NOMO-1 treated with DMSO at 0.1 percent for 48 hours (cell line): ENCODE data around the gene NDST1.

Experiments used
- DNase-seq: peaks from one replicate; lab custom pipeline; 2025; ENCODE audit not compliant: unreplicated experiment; lab: John Stamatoyannopoulos, UW

The NDST1 gene

GRCh38 chr5:150601491-150602345 lies 93.8 kb downstream of the NDST1 start:
- DNase-seq: no peak

DNA sequence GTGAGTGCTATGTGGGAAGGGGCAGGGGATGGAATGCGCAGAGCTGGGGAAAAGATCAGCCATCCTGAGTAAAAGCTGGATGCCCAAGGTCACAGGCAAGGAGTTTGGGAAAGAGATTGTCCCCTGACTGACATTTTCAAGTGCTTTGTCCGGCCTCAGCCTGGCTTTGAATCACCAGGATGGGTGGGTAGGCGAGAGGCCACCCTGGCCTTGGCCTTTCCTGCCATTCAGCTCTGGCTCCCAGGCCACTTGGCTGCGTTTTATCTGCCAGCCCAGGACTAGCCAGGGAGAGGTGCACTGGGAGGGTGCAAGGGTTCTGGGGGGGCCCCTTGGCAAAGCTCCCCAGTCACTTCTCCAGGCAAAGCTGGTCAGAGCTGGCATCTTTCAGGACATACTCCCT lies 95.1 kb downstream of the NDST1 start:
- no peak for DNase-seq

DNA sequence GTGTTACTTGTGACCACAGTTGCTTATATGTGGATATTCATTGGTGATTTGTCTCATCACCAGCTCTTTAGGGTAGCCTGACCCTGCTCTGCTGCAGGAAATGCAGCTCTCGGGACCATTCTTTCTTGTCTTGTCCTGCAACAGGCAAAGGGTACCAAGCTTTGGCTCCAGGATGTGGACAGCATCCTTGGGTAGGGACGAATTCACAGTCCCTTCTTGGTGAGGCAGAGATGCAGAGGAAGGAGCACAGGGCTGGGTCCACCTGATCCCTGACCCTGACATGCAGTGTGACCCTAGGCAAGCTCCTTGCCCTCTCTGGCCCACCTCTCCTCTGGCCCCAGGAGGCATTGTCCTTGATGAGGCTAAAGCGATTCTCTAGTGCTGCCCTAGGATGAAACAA lies 95.6 kb downstream of the NDST1 start:
- DNase-seq: no peak

- no peak for DNase-seq
Measured at GRCh38 chr5:150604010-150604409, 96.1 kb downstream of the NDST1 start.

GRCh38 chr5:150604894-150605440 lies 97.0 kb downstream of the NDST1 start:
- no peak for DNase-seq

DNA sequence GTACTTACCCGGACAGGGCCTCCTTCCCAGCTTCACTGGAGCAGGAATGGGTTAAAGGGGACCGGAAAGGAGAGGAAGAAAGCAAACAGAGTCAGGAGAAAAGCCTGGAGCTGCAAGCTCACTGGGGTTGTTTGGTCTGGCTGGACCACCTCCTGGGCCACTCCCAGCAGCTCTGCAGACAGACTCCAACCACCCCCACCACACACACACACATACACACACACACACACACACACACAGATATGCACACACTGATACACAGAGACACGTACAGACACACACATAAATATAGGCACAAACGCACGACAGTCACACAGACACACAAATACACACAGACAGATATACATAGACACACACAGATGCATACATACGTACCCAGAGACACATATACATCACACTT lies 97.6 kb downstream of the NDST1 start:
- no peak for DNase-seq

- no peak for DNase-seq
Measured at GRCh38 chr5:150606476-150606875, 98.5 kb downstream of the NDST1 start.

GRCh38 chr5:150607105-150607504 lies 99.2 kb downstream of the NDST1 start:
- DNase-seq: no peak
